MCF 10A (cell line): ENCODE data around the gene MATCAP1. TPM values are rescaled to one million over a fixed set of nuclear protein-coding genes. Genes with fewer than 3 reads are reported as not detected.

ENCODE experiments used
- BruUV-seq: library from RNA; stranded (reverse); fragments of 400-500 nt; replicated peaks from 2 replicates; lab custom pipeline; 2021; lab: Mats Ljungman, UMichigan
- CTCF ChIA-PET: fragments of 300-600 bp; sonication (Branson Sonifier 250); formaldehyde crosslinking; extraction: SDS; loops from one replicate; lab custom pipeline; 2021; ENCODE audit warnings: antibody characterized with exemption, inconsistent platforms; lab: Yijun Ruan, JAX
- POLR2A ChIA-PET: fragments of 300-600, 350-650 bp; sonication (Branson Sonifier 250); formaldehyde crosslinking; extraction: SDS; loops from one replicate; lab custom pipeline; 2020; ENCODE audit warnings: antibody characterized with exemption, inconsistent platforms; lab: Yijun Ruan, JAX
- DNase-seq: peaks from one replicate; pipeline ENCODE4 v3.0.0-alpha.2; 2018; ENCODE audit not compliant: unreplicated experiment
- H3K27ac Mint-ChIP-seq: one replicate; pipeline ENCODE4 v1.8.0; 2022; ENCODE audit warnings: mild to moderate bottlenecking, low read depth, mixed read lengths; ENCODE audit not compliant: unreplicated experiment
- H3K27me3 Mint-ChIP-seq: one replicate; pipeline ENCODE4 v1.8.0; 2022; ENCODE audit warnings: mixed read lengths; ENCODE audit not compliant: insufficient read depth, unreplicated experiment
- H3K36me3 Mint-ChIP-seq: one replicate; pipeline ENCODE4 v1.8.0; 2022; ENCODE audit warnings: mild to moderate bottlenecking, moderate library complexity, mixed read lengths; ENCODE audit not compliant: insufficient read depth, unreplicated experiment
- H3K4me1 Mint-ChIP-seq: one replicate; pipeline ENCODE4 v1.8.0; 2022; ENCODE audit warnings: mixed read lengths; ENCODE audit not compliant: insufficient read depth, unreplicated experiment
- H3K4me3 Mint-ChIP-seq: one replicate; pipeline ENCODE4 v1.8.0; 2022; ENCODE audit warnings: mild to moderate bottlenecking, moderate library complexity, mixed read lengths; ENCODE audit not compliant: unreplicated experiment
- H3K9me3 Mint-ChIP-seq: one replicate; pipeline ENCODE4 v1.8.0; 2022; ENCODE audit warnings: mixed read lengths; ENCODE audit not compliant: unreplicated experiment
- CTCF ChIP-seq: fragments of 200-600 bp; IDR thresholded peaks from one replicate; pipeline ENCODE4 v1.8.0; 2022; ENCODE audit warnings: antibody characterized with exemption, mild to moderate bottlenecking; ENCODE audit not compliant: unreplicated experiment
- intact Hi-C: fragments of 100-400 bp; cut with micrococcal nuclease; formaldehyde crosslinking; loops from 2 replicates; pipeline ENCODE4 v1.14.1; 2022
- total RNA-seq: library from RNA; stranded (reverse); gene quantifications from 2 replicates; pipeline ENCODE4 v1.2.3, GENCODE V29; 2022

Gene MATCAP1
- total RNA-seq, 1 experiment from 2014 or later: 18.1 TPM

- H3K4me1 Mint-ChIP-seq: peaks cover 34% of the 10 kb centered on the region
- peak within 1 kb of the TSS; percentile 90 for H3K27ac Mint-ChIP-seq
These were observed 13.4 kb downstream of the MATCAP1 start, which contains the start of gene NOL3 for GRCh38 chr16:67170168-67170948. TSS of gene NOL3 (plus strand) at chr16:67170538.

GRCh38 chr16:67169642-67170167 lies 14.1 kb downstream of the MATCAP1 start:
- H3K9me3 Mint-ChIP-seq: no peaks in the 10 kb centered on the region
- H3K4me1 Mint-ChIP-seq: peaks cover 32% of the 10 kb centered on the region
- ChIA-PET CTCF (interaction anchor here (0.7 to 1.4 kb wide), 5 partner anchors 20 to 270 kb away, joined by 3 to 4 read pairs (median 3); partner anchors contain the start of gene TMEM208), POLR2A (interaction anchor here (0.7 to 2.8 kb wide), 13 partner anchors 9 to 1067 kb away, joined by 3 to 51 read pairs (median 4); partner anchors contain the start of genes ELMO3, FBXL8, MATCAP1 and PDP2)
- BruUV-seq: no TSS peak
- H3K27ac Mint-ChIP-seq: peak overlapping the region; percentile 90
- H3K27me3 Mint-ChIP-seq: no peaks in the 10 kb centered on the region
- TF ChIP-seq CTCF: peak; percentile 30
- peak overlapping the region; percentile 83 for H3K4me3 Mint-ChIP-seq
- no peak for DNase-seq
- intact Hi-C loops: loop anchor here (1.0 kb wide), 1 partner anchor 8 kb away; no protein-coding TSS in a partner anchor
- H3K36me3 Mint-ChIP-seq: peaks cover 5% of the 10 kb centered on the region

More at GRCh38 chr16:67170168-67170948, 13.4 kb downstream of the MATCAP1 start, which contains the start of gene NOL3:
- no peaks in the 10 kb centered on the region for H3K9me3 Mint-ChIP-seq
- BruUV-seq: no TSS peak
- peak within 1 kb of the TSS; percentile 83 for H3K4me3 Mint-ChIP-seq
- intact Hi-C loops: loop anchor here (1.0 kb wide), 1 partner anchor 9 kb away; no protein-coding TSS in a partner anchor
- TF ChIP-seq CTCF: no peak
- peaks cover 11% of the 10 kb centered on the region for H3K36me3 Mint-ChIP-seq
- DNase-seq: peak; percentile 77
- no peaks in the 10 kb centered on the region for H3K27me3 Mint-ChIP-seq
- CTCF ChIA-PET: interaction anchor here (0.7 to 1.4 kb wide), 5 partner anchors 11 to 208 kb away, joined by 3 to 4 read pairs (median 3); partner anchors contain the start of genes FBXL8, TMEM208 and TRADD
- POLR2A ChIA-PET: interaction anchor here (0.7 to 2.8 kb wide), 15 partner anchors 8 to 1067 kb away, joined by 3 to 51 read pairs (median 4); partner anchors contain the start of genes ELMO3, FBXL8, MATCAP1 and PDP2

GRCh38 chr16:67169011-67169451 lies 14.7 kb downstream of the MATCAP1 start:
- BruUV-seq: no TSS peak
- ChIA-PET CTCF (interaction anchor here (0.6 to 1.4 kb wide), 4 partner anchors 38 to 269 kb away, joined by 3 to 4 read pairs (median 3); no protein-coding TSS in a partner anchor), POLR2A (interaction anchor here (0.6 to 2.1 kb wide), 4 partner anchors 9 to 223 kb away, joined by 3 to 18 read pairs (median 4); partner anchors contain the start of genes FBXL8, MATCAP1 and TRADD)
- H3K36me3 Mint-ChIP-seq: peaks cover 4% of the 10 kb centered on the region
- TF ChIP-seq CTCF: no peak
- H3K9me3 Mint-ChIP-seq: no peaks in the 10 kb centered on the region
- intact Hi-C loops: no loop called here
- peaks cover 32% of the 10 kb centered on the region for H3K4me1 Mint-ChIP-seq
- no peak overlapping the region for H3K27ac Mint-ChIP-seq
- H3K27me3 Mint-ChIP-seq: no peaks in the 10 kb centered on the region
- H3K4me3 Mint-ChIP-seq: peak overlapping the region; percentile 83
- DNase-seq: no peak
